Posterior vena cava (tissue), 2 donors: ENCODE measurements around the gene IL20. TPM values are rescaled to one million over a fixed set of nuclear protein-coding genes. Genes with fewer than 3 reads are reported as not detected.

ENCODE experiments used
- DNase-seq: peaks from one replicate; pipeline ENCODE4 v3.0.0-alpha.2; 2020; ENCODE audit warnings: low spot score
- intact Hi-C, 2 donors: fragments of 100-400 bp; cut with DNase I; formaldehyde crosslinking; loops; one replicate each; pipeline versions ENCODE4 v1.14.1 to v1.14.2; 2022 to 2023
- long read RNA-seq, 2 donors: library from polyadenylated mRNA; unstranded; transcript quantifications; one replicate each; pipeline ENCODE4 v2.0.0, GENCODE V29; 2020 to 2021
- total RNA-seq, 2 donors: library from RNA; stranded (reverse); fragmentation: NEBNext Ultra II Directional; extraction: Animal tissue kit (Norgen Biotek cat#: 25700); gene quantifications; one replicate each; pipeline ENCODE4 v1.2.1, GENCODE V29; 2021
- donor health status: DM: yes; HTN: yes; CAD: no.
- donor health status: DM: yes; HTN: yes; CAD: no.

IL20 gene, protein sequence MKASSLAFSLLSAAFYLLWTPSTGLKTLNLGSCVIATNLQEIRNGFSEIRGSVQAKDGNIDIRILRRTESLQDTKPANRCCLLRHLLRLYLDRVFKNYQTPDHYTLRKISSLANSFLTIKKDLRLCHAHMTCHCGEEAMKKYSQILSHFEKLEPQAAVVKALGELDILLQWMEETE
- total RNA-seq: not detected
- long read RNA-seq, donor 1: 0 reads
- long read RNA-seq, donor 2: 0 reads

DNA sequence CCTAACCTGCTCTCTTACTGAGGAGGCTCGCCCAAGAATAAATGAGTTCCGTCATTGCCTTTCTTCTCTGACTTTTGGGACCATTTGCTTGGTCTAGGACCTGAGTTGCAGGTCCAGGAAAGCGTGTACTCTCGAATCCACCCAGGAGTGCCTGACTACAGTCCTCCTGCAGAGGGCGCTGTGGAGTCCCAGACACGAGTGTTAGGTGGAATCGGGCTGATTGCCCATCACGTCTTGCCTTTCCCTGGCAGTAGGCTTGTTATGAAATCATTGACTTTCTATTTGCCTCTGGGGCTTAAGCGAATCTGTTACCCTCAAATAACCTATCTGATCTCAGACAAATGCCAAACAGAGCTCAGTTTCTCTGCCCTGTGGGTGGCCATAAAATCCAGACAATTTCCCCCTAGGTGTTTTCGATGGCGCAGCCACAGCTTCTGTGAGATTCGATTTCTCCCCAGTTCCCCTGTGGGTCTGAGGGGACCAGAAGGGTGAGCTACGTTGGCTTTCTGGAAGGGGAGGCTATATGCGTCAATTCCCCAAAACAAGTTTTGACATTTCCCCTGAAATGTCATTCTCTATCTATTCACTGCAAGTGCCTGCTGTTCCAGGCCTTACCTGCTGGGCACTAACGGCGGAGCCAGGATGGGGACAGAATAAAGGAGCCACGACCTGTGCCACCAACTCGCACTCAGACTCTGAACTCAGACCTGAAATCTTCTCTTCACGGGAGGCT lies at the start of gene IL20:
Gene IL20, plus strand, starts transcription at position 685 of the 733 bp plus-strand sequence. CDS start 230 bp downstream, outside the sequence.
- peak; percentile 93 for DNase-seq
- intact Hi-C loops: no loop called here

DNA sequence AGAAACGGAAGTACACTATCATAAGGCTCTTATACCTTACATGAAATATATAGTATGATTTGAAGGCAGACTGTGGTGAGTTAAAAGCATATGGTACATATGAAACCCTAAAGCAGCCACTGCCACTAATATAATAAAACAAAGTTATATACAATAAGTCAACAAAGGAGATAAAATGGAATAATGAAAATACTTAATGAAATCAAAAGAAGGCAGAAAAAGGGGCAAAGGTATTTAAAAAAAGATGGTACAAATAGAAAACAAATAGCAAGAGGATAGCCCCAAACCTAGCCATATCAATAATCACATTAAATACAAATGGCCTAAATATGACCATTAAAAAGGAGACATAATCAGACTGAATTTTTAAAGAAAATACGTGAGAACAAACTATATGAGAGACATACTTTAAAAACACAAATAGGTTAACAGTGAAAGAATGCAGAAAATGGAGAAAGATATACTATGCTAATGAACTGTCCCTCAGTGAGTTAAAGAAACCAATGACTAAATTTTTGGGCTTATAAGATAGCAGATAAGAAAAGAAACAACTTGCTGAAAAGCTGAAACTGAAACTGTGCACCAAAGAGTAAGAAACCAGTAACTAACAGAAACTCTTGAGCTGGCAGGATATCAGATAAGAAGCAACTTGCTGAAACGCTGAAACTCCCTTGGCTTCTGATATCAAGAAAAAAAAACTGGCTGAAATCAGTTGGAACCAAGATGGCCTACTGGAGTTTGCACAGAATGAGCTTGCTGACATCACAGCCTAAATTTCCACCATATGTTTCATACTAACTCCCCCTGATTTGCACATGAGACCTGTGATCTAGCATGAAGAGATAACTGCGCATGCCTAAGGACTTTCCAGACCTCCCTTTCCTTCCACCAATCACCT lies 48.8 kb upstream of the IL20 start:
- intact Hi-C loops: no loop called here

DNA sequence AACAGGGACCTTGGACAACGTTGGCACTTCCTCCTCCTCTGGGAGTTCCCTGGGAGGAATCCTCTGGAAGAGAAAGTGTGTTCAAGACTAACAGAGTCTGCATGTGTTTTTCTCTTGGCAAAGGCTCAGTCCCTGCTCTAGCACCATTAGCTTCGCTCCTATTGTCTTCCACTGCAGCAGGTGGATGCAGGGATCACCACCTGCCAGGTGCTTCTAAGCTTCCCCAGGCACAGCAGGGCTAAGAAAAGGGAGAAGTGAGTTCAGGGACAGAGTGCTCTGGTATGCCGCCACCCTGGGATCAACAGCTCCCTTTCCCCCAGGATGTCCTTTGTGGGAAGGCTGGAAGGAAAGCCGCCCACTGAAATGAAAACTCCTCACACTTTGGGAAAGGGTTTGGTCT lies 43.9 kb upstream of the IL20 start:
- no peak for DNase-seq
- intact Hi-C loops: no loop called here

More for the DNA sequence above, 48.8 kb upstream of the IL20 start:
- DNase-seq: no peak

DNA sequence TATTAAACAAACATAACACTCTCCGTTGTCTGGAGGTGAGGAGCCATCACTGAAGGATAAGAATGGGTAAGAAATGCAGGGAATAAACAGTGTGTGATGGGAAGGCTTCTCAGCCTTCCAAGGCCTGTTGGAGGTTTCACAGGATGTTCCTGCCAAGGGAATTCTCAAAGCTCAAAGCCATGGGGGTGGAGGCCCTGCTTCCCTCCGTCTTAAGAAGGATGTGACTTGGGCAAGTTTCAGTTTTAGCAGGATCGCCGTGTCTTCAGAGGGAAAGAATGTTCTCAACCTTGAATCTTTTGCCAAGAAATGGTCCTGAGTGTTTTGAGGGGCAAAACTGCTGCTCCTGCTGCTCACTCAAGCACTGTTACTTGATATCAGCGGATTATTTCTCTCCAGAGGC lies 41.7 kb upstream of the IL20 start:
- intact Hi-C loops: no loop called here
- DNase-seq: no peak

DNA sequence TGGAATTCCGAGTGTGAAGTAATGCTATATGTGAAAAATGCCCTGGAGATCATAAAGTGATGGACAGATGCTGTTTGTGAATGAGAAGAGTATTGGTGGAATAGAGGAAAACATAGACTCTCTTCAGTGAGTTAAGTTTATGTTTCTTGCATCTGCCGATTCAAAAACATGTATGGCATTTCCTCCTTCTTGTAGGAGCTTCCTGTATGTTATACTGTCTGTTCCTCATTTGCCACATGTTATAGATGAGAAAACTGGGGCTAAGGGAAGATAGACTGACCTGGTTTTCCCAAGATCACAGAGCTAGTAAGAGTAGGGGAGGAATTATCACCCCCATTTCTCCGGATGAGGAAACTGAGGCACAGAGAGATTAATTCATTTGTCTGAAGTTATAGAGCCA lies 41.1 kb upstream of the IL20 start:
- intact Hi-C loops: no loop called here
- DNase-seq: no peak

DNA sequence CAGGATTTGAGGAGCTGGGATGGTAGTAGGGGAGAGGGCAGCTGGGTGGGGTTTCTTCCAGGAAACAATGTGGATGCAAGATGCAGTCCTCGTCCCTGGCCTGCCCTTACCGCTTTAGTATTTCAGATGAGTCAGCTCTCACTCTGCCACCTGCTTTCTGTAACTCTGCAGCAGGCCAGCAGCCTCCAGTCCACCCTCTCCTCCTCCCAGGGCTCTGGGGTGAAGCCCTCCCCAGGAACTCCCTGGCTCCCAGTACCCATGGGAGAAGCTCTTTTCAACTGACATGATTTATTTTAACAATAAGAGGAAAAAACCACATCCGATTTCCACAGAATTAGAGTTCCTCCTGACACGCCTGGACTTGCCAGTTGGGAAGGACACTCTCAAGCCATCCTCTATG lies 39.0 kb upstream of the IL20 start:
- intact Hi-C loops: no loop called here
- DNase-seq: no peak

DNA sequence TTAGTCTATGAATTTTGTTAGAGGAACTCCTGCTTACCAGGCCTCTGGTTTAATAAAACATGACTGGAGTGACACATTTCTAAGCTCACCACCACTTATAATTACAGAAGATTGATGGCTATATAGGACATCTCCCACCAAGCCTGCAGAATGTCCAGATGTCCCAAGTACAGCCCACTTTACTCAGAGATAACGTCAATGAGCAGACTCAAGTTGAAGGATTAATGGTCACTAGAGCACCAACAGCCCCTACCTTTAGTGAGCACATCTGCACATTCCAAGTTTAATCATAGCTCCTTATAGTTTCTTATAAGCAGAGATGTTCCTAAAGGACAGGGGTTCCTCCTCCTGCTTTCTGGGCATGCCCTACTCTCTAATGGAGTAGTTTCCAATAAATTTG lies 37.4 kb upstream of the IL20 start:
- DNase-seq: no peak
- intact Hi-C loops: no loop called here

DNA sequence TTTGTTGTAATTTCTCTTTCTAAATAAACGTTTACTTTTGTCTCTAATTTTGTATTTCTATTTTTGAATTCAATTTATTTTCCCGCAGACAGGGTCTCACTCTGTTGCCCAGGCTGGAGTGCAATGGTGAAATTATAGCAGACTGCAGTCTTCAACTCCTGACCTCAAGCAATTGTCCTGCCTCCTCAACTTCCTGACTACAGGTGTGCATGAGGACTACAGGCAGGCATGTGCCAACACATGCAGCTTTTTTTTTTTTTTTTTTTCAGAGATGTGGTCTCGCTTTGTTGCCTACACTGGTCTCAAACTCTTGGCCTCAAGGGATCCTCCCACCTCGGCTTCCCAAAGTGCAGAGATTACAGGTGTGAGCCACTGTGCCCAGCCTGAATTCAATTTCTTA lies 36.7 kb upstream of the IL20 start:
- intact Hi-C loops: no loop called here

DNA sequence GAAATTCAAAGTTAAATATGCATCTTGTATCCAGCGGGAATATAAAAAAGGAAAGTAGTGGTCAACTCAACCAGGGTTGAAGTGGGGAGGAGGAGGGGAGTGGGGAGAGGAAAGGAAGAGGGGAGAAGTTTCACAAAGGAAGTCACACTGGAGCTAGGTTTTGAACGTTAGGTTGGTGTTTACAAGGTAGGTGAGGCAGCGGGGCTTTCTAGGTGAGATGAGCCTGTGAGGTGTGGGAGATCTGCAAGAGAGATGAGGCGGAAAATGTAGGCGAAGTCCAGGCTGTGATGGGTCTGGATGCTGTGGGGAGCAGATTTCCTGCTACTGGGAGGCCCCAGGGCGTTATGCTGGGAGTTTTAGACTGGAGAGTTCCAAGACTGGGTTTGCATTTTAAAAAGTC lies 36.1 kb upstream of the IL20 start:
- intact Hi-C loops: no loop called here
- DNase-seq: no peak

More for the DNA sequence above, 36.7 kb upstream of the IL20 start:
- no peak for DNase-seq

DNA sequence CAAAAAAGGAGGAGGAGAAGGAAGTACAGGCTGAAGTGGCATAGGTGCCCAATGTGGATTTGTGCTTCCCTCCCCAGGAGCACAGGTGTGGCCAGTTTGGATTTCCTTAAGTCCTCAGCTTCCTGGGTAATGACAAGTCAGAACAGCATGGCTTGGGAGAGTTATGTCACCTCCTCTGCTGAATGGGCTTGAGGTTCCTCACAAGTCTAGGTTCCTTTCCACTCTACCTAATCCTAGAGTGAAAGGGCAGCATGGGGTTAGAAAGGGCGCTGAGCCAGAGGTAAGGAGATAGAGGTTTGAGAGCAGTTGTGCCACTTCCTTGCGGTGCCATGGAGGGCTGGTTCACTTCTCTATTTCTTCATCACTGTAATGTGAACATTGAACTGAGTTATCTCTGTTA lies 35.5 kb upstream of the IL20 start:
- intact Hi-C loops: no loop called here

DNA sequence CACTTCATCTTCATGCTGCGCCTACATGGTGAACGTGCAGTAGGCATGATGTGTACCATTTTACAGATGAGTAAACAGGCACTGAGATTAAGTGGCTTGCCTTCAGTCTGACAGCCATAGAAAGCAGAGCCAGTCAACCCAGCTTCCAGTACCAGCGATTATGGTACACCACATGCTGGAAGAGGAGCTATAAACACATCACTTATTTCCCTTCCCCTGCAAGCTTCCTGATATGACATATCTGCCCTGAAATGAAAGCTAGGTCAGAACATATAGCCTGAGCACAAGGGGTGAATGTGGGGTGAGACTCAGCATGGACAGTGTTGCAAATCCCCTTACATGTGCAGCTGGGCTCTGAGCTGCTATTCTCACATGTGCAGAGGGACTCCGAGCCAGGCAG lies 33.8 kb upstream of the IL20 start:
- intact Hi-C loops: no loop called here
- DNase-seq: no peak

More for the DNA sequence above, 35.5 kb upstream of the IL20 start:
- no peak for DNase-seq

DNA sequence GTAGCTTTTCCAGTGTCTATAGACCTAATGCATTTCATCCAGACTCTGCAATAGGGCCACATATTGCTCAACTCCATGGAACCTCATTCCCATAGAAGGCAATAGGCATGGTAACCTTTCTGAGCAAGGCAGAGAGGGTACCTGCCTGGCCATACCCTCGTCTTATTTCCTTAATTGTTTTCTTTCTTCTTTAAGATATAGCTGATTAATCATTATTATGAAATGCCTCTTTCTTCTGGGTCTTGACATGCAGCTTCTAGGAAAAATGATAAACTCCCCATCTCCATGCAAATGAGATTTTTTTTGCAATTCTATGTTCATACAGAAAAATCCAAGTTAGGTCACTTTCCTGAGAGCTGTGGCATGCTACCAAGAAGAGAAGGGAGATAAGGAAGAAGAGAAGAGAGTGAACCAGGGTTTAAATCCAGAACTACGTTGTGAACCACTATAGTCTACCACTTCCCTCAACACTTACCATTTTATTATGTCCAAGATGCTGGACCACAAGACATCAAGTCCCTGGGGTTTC lies 33.0 kb upstream of the IL20 start:
- DNase-seq: no peak
- intact Hi-C loops: no loop called here

DNA sequence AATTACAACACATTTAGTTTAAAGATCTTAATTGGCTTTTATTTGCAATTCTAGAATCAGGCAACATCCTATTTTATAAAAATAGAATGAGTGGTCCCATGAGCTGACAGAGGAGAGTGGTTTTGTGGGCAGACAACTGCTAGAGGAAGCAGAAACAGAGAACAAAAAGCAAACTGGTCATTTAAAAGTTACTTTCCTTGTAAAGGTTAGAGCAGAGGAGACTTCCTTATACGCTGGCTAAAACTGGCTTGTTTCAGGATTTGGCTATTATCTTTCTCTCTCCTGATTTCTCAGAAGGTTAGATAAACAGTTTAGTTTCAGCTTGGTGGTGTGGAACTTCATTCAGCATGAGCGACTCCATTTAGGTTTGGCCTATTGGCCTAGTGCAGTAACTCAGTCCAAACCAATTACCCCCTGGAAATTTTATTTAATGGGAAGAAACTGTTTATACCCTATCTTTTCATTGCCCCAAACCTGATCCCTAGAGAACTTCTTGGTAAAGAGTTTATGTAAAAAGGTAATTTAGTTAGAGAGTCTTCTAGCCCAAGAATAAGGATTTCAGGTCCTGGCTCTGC lies 32.2 kb upstream of the IL20 start:
- DNase-seq: no peak
- intact Hi-C loops: no loop called here

DNA sequence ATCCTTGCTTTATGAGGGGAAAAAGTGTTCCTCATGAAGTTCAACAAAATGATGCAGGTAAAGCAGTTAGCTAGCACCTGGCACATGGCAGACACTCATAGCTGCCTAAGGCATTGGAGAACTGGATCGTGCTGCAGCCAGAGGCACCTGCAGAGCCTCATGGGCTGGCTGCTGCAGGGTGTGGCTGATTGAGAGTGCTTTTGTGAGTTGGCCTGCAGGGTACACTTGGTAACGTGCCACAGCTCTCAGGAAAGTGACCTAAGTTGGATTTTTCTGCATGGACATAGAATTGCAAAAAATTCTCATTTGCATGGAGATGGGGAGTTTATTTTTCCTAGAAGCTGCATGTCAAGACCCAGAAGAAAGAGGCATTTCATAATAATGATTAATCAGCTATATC lies 31.6 kb upstream of the IL20 start:
- DNase-seq: no peak
- intact Hi-C loops: no loop called here

DNA sequence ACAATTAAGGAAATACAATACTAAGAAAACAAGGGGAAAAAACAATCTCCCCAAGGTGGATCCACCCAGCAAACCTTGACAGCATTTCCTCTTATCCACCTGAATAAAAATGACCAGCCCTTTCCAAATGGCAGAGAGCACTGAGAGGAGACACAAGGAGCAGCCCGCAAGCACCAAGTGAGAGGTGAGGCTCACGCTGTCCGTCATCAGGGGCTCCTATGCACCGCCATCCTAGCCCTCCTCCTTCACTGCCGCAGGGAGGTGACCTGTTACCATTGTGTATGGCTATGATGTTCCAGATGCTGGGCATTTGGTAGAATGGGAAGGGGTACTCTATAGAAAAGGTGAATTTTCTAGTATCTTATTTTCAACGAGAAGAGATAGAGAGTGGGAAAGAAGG lies 31.2 kb upstream of the IL20 start:
- intact Hi-C loops: no loop called here
- DNase-seq: no peak

DNA sequence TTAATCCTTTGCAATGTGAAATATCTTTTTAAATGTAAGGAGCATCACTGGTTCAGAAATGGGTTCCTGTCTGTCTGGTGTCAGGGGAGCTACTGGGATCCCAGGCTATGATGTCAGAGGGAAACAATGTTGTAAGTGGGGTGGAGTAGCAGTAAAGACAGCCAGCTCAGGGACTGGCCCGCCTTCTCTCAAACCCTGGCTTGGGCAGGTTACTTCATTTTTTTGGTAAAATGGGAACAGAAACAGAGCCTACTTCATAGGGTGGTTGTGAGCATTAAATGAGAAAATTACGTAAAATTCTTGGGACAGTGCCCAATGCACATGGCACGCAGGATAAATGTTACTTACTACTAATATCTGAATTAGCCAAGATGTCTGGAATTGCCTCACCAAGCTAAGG lies 30.7 kb upstream of the IL20 start:
- intact Hi-C loops: loop anchor here in 1 of 2 donors (5.0 kb wide), 1 partner anchor 913 kb away; no protein-coding TSS in a partner anchor
- no peak for DNase-seq

DNA sequence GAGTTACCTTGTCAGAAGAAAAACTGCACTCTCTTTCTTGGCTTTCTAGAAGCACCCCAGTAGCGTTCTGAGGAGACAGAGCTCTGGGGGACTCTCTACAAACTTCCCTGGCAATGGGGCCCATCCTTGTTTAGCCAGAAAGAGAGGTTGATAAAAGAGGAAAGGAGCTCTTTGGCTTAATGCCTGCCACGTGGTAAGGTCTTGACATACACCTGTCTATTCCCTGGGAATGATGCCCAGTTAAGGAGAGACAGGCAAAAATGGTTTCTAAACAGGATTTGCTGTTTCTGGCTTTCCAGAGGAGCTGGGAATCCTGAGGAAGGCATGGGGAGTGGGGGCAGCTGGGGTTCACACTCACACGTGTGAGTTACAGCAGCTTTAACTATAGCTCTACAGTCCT lies 30.2 kb upstream of the IL20 start:
- intact Hi-C loops: loop anchor here in 1 of 2 donors (5.0 kb wide), 1 partner anchor 912 kb away; no protein-coding TSS in a partner anchor
- DNase-seq: no peak

DNA sequence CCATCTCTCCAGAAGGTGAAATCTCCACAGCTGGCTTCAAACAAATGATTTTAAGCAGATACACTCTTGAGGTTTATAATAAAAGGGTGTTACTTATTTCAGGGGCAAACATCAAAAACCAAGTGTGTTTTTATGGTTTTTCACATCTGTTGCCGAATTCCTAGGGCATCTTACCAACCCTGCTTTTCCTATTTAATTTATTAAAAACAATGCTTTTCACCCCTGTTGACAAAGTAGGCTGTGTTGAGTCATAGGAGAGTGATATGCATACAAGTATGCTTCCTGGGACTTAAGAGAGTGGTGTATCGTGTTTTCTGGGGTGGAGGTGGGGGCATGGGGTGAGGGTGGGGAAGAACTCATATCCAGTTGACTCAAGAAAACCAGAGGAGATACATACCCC lies 29.3 kb upstream of the IL20 start:
- intact Hi-C loops: loop anchor here in 1 of 2 donors (5.0 kb wide), 1 partner anchor 911 kb away; no protein-coding TSS in a partner anchor
- no peak for DNase-seq

DNA sequence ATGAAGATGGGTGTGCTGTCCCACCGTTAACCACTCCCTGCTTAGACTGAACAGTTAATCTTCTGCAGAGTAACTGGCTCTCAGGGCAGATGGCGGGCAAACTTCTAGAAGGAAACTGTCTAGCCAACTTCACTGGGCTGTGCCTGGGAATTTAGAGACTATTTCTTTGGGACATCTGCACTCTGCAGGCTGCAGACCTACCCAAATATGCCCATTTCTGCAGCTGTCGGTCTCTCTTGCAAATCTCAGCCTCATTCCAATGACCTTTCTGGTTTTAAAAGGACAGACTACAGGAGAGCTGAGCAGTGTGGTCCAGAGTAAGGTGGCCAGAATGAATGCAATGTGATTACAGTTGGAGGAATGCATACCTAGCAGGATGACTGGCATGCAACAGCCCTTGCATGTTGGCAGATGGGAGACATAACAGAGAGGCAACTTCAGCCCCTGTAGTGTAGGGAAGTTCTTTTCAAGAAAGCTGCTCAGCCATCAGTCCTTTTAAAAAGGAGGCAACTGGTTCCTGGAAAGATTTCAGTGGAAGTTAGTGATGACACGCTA lies 26.3 kb upstream of the IL20 start:
- intact Hi-C loops: loop anchor here in 1 of 2 donors (5.0 kb wide), 1 partner anchor 908 kb away; no protein-coding TSS in a partner anchor
- DNase-seq: no peak
